Kidney epithelial cell (primary cell): ENCODE measurements around the gene CBLB. TPM values are rescaled to one million over a fixed set of nuclear protein-coding genes. Genes with fewer than 3 reads are reported as not detected.

Source experiments
- DNase-seq: peaks from one replicate; pipeline ENCODE4 v3.0.0-alpha.2; 2010; ENCODE audit warnings: low read depth
- H3K27me3 ChIP-seq: 2 replicates; pipeline ENCODE4 v1.6.0; 2011; ENCODE audit warnings: low read length; ENCODE audit not compliant: control insufficient read depth, insufficient read depth
- H3K36me3 ChIP-seq: 2 replicates; pipeline ENCODE4 v1.5.1; 2011; ENCODE audit warnings: low read length; ENCODE audit not compliant: control insufficient read depth, insufficient read depth
- H3K4me3 ChIP-seq: 2 replicates; pipeline ENCODE4 v1.5.1; 2011; ENCODE audit warnings: low read depth, mild to moderate bottlenecking, control low read depth, low read length
- CTCF ChIP-seq: IDR thresholded peaks from 2 replicates; pipeline ENCODE4 v1.5.1; 2011; ENCODE audit warnings: mild to moderate bottlenecking, moderate library complexity, low read length, control low read depth, inconsistent platforms; ENCODE audit not compliant: insufficient read depth, poor library complexity, severe bottlenecking
- total RNA-seq: library from RNA; depleted of rRNA; stranded (reverse); fragments of >200 nt; gene quantifications from 2 replicates; pipeline ENCODE4 v1.2.3, GENCODE V29; 2015

Gene CBLB
- total RNA-seq, 1 donor from 2014 or later: 27.2 TPM

GRCh38 chr3:105811518-105812193 lies 57.2 kb downstream of the CBLB start:
- no peak overlapping the region for H3K4me3 ChIP-seq
- no peaks in the 10 kb centered on the region for H3K27me3 ChIP-seq
- TF ChIP-seq CTCF: no peak
- DNase-seq: no peak
- H3K36me3 ChIP-seq: no peaks in the 10 kb centered on the region

GRCh38 chr3:105809208-105809888 lies 59.5 kb downstream of the CBLB start:
- Histone ChIP-seq H3K36me3 (no peaks in the 10 kb centered on the region), H3K27me3 (no peaks in the 10 kb centered on the region), H3K4me3 (no peak overlapping the region)
- DNase-seq: no peak
- TF ChIP-seq CTCF: no peak

GRCh38 chr3:105807701-105808100 lies 61.1 kb downstream of the CBLB start:
- no peak for TF ChIP-seq CTCF
- H3K4me3 ChIP-seq: no peak overlapping the region
- H3K27me3 ChIP-seq: no peaks in the 10 kb centered on the region
- DNase-seq: no peak
- no peaks in the 10 kb centered on the region for H3K36me3 ChIP-seq

- no peak for TF ChIP-seq CTCF
- DNase-seq: no peak
- H3K4me3 ChIP-seq: no peak overlapping the region
- no peaks in the 10 kb centered on the region for H3K36me3 ChIP-seq
- H3K27me3 ChIP-seq: no peaks in the 10 kb centered on the region
Measured at GRCh38 chr3:105807146-105807545, 61.7 kb downstream of the CBLB start.

- H3K36me3 ChIP-seq: no peaks in the 10 kb centered on the region
- H3K27me3 ChIP-seq: no peaks in the 10 kb centered on the region
- DNase-seq: no peak
- H3K4me3 ChIP-seq: no peak overlapping the region
- TF ChIP-seq CTCF: no peak
Measured at GRCh38 chr3:105806359-105806758, 62.5 kb downstream of the CBLB start.
